ENCODE results near the gene NFATC2.

GRCh38 chr20:51445591-51445990 is 96.9 kb downstream of the NFATC2 start:
- TF ChIP-seq RARB (CRISPR knock-in tag; IDR thresholded peaks at IDR 0.05): no peak
- no peak for TF ChIP-seq PATZ1 (CRISPR knock-in tag; IDR thresholded peaks at IDR 0.05; ENCODE audit: borderline replicate concordance)
- TF ChIP-seq CREB5 (CRISPR knock-in tag; IDR thresholded peaks at IDR 0.05; ENCODE audit: low read depth): no peak
- no peak for TF ChIP-seq TSHZ2 (CRISPR knock-in tag; IDR thresholded peaks at IDR 0.05)
- no peak for TF ChIP-seq ISL1 (CRISPR knock-in tag; IDR thresholded peaks at IDR 0.05)
- TF ChIP-seq ZFP30 (CRISPR knock-in tag; IDR thresholded peaks at IDR 0.05): no peak
- TF ChIP-seq TOX (CRISPR knock-in tag; IDR thresholded peaks at IDR 0.05; ENCODE audit: borderline replicate concordance): no peak
- no peak for TF ChIP-seq GLIS3 (CRISPR knock-in tag; IDR thresholded peaks at IDR 0.05)
- TF ChIP-seq POU6F1 (CRISPR knock-in tag; IDR thresholded peaks at IDR 0.05; ENCODE audit: borderline replicate concordance, low read depth): no peak
- no peak for TF ChIP-seq ESRRG (CRISPR knock-in tag; IDR thresholded peaks at IDR 0.05)
- TF ChIP-seq ZFP3 (CRISPR knock-in tag; IDR thresholded peaks at IDR 0.05): no peak
- no peak for TF ChIP-seq TCF4 (CRISPR knock-in tag; IDR thresholded peaks at IDR 0.05; ENCODE audit: borderline replicate concordance)
- TF ChIP-seq ZNF565 (CRISPR knock-in tag; conservative IDR thresholded peaks at IDR 0.05; ENCODE audit: low read depth): no peak
